HG03378 (cell line): ENCODE data around the gene DCAF6.

Experiments
- ATAC-seq: cut with Tn5 transposase; IDR thresholded peaks from one replicate; pipeline ENCODE4 v1.9.1; 2021; ENCODE audit warnings: mild to moderate bottlenecking, moderate library complexity; ENCODE audit not compliant: unreplicated experiment

DCAF6 gene

GRCh38 chr1:168083456-168084325, 147.2 kb downstream of the DCAF6 start:
- ATAC-seq = no peak

GRCh38 chr1:168084396-168085231, 148.1 kb downstream of the DCAF6 start:
- ATAC-seq = peak; percentile 60

GRCh38 chr1:168085401-168085872, 149.0 kb downstream of the DCAF6 start:
- ATAC-seq = no peak

- no peak for ATAC-seq
These were observed 150.0 kb downstream of the DCAF6 start for GRCh38 chr1:168086438-168086837.

GRCh38 chr1:168087696-168088095, 151.2 kb downstream of the DCAF6 start:
- ATAC-seq = no peak

- no peak for ATAC-seq
These were observed 152.2 kb downstream of the DCAF6 start for GRCh38 chr1:168088511-168089325.

GRCh38 chr1:168089326-168089978, 153.0 kb downstream of the DCAF6 start:
- ATAC-seq = no peak

GRCh38 chr1:168089979-168090337, 153.5 kb downstream of the DCAF6 start:
- ATAC-seq = no peak

- no peak for ATAC-seq
These were observed 153.9 kb downstream of the DCAF6 start for GRCh38 chr1:168090395-168090794.

GRCh38 chr1:168091063-168091462, 154.6 kb downstream of the DCAF6 start:
- ATAC-seq = no peak

- ATAC-seq = no peak
These were observed 155.5 kb downstream of the DCAF6 start for GRCh38 chr1:168091720-168092550.

GRCh38 chr1:168092566-168093355, 156.3 kb downstream of the DCAF6 start:
- ATAC-seq = no peak

GRCh38 chr1:168093616-168094015, 157.1 kb downstream of the DCAF6 start:
- ATAC-seq = no peak

- ATAC-seq = no peak
These were observed 159.0 kb downstream of the DCAF6 start for GRCh38 chr1:168095476-168095875.

GRCh38 chr1:168096296-168097165, 160.0 kb downstream of the DCAF6 start:
- ATAC-seq = no peak

GRCh38 chr1:168097921-168098528, 161.5 kb downstream of the DCAF6 start:
- ATAC-seq = no peak

- ATAC-seq = no peak
These were observed 162.2 kb downstream of the DCAF6 start for GRCh38 chr1:168098534-168099320.
